ENCODE results near the gene FOXK2. TPM values are rescaled to one million over a fixed set of nuclear protein-coding genes. Genes with fewer than 3 reads are reported as not detected.
A peak's percentile ranks its signal among the peaks of the same experiment; 100 is the strongest.

Gene FOXK2
- total and polyA plus RNA-seq, 2 experiments from 2014 or later: 5.6 to 43.0 TPM

DNA sequence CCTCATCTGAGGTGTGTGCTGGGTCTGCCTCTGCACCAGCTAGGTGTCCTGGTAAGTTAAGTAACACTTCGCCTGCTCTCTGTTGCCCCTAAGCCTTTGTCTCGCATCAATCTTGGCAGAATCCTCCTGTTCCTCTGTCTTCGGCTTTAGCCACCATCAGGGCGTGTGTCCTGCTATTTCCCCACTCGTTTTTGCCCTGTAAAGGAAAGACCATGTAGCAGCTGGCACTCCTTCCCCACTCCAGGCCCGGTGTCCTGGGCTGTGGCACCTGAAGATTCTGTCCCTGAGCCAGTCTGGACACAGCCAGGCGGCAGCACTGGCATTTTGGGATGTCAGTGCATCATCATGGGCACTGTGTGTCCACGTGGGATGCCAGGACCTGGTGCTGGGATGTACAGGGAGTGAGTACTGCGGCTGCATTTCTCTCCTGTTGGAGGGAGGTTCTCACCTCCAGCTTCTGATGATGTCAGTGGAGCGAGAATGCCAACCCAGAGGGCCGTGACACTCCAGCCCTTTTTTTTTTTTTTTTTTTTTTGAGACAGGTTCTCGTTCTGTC lies 26.2 kb upstream of the FOXK2 start:
- WGBS, 2 experiments (ENCODE audit: low coverage in 1 of 2, low lambda C conversion rate in 2 of 2, missing lambda C conversion rate in 2 of 2): 26 to 28% methylated on average over 11 to 12 of the region's 12 CpGs
- H3K36me3 ChIP-seq (ENCODE audit: low read depth): no peaks in the 10 kb centered on the region; the same call in 1 of the 2 replicates
- H3K27me3 ChIP-seq (replicated peaks; ENCODE audit: insufficient read depth): no peaks in the 10 kb centered on the region
- peak; percentile 44 for DNase-seq
- H3K79me2 ChIP-seq (ENCODE audit: insufficient read depth): no peaks in the 10 kb centered on the region
- H3F3A ChIP-seq (ENCODE audit: insufficient read depth): peaks cover 31% of the 10 kb centered on the region
- no peaks in the 10 kb centered on the region for H3K9me3 ChIP-seq (ENCODE audit: low read depth)
- no peaks in the 10 kb centered on the region for H3K9me2 ChIP-seq (ENCODE audit: insufficient read depth)
- H3K9ac ChIP-seq: peak overlapping the region; percentile 24
- no peaks in the 10 kb centered on the region for H4K20me1 ChIP-seq (ENCODE audit: insufficient read depth)
- TF ChIP-seq EZH2 (IDR thresholded peaks at IDR 0.05; ENCODE audit: insufficient read depth, poor library complexity, severe bottlenecking) (no peak), EZH2phosphoT487 (IDR thresholded peaks at IDR 0.05; ENCODE audit: insufficient read depth, low read depth) (no peak)
- H2AFZ ChIP-seq: no peak overlapping the region
- in situ Hi-C loops (cut with MboI): no loop called here
- H3K4me2 ChIP-seq (ENCODE audit: unreplicated experiment): peak overlapping the region; percentile 24
- H3K4me1 ChIP-seq (ENCODE audit: insufficient read depth): peaks cover 25% of the 10 kb centered on the region
- peak overlapping the region; percentile 50 for H3K27ac ChIP-seq
- 0 out of 2 replicates have a peak overlapping the region, but pooled peaks have one; percentile 8 for H3K4me3 ChIP-seq

DNA sequence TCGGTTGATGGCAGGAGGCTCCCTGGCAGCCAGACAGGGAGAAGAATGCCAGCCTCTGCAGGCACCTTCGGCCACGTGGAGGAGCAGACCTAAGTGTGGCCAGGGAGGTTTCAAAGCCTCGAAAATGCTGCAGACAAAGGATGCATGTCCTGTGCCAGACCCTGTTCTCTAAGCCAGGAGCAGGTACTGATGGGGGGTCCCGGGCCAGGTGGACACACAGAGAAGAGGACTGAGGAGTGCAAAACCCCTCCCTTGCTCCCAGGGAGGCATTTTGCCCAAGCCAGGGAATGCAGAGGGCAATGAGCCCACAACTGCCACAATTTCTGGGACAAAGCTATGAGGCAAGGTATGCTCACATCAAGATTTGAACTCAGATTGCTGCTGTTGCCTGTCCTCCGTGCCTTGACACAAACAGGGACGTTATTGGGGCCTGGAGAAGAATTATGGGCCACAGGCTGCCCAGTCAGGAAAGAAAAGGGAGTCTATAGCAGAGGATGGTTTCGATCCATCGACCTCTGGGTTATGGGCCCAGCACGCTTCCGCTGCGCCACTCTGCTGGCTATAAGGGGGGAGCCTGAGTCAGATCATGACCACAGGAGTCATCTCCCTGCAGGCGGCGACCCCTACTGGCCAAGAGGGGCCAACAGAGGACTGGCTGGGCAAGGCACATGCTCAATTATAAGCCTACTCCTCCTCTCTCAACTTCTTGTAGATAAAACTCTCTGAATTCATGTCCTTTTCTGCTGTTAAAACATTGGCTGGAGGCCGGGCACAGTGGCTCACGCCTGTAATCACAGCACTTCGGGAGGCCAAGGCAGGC lies 25.1 kb upstream of the FOXK2 start:
- in situ Hi-C loops (cut with MboI): no loop called here
- 6% methylated on average over 17 of the region's 17 CpGs for WGBS, 2 experiments (ENCODE audit: low coverage in 1 of 2, low lambda C conversion rate in 2 of 2, missing lambda C conversion rate in 2 of 2)
- Histone ChIP-seq H3K9me2 (ENCODE audit: insufficient read depth) (no peaks in the 10 kb centered on the region), H3K27ac (peak overlapping the region; percentile 28; the same call in 1 of the 2 replicates), H3K4me2 (ENCODE audit: unreplicated experiment) (no peak overlapping the region), H3K79me2 (ENCODE audit: insufficient read depth) (no peaks in the 10 kb centered on the region), H3K4me1 (ENCODE audit: insufficient read depth) (peaks cover 15% of the 10 kb centered on the region), H3K27me3 (replicated peaks; ENCODE audit: insufficient read depth) (no peaks in the 10 kb centered on the region), H4K20me1 (ENCODE audit: insufficient read depth) (no peaks in the 10 kb centered on the region), H3K9ac (no peak overlapping the region), H3K36me3 (ENCODE audit: low read depth) (no peaks in the 10 kb centered on the region), H3K9me3 (ENCODE audit: low read depth) (no peaks in the 10 kb centered on the region), H2AFZ (no peak overlapping the region), H3F3A (ENCODE audit: insufficient read depth) (peaks cover 25% of the 10 kb centered on the region), H3K4me3 (no peak overlapping the region)
- DNase-seq: peak; percentile 93
- no peak for TF ChIP-seq EZH2phosphoT487 (IDR thresholded peaks at IDR 0.05; ENCODE audit: insufficient read depth, low read depth)
- TF ChIP-seq EZH2 (IDR thresholded peaks at IDR 0.05; ENCODE audit: insufficient read depth, poor library complexity, severe bottlenecking): no peak

DNA sequence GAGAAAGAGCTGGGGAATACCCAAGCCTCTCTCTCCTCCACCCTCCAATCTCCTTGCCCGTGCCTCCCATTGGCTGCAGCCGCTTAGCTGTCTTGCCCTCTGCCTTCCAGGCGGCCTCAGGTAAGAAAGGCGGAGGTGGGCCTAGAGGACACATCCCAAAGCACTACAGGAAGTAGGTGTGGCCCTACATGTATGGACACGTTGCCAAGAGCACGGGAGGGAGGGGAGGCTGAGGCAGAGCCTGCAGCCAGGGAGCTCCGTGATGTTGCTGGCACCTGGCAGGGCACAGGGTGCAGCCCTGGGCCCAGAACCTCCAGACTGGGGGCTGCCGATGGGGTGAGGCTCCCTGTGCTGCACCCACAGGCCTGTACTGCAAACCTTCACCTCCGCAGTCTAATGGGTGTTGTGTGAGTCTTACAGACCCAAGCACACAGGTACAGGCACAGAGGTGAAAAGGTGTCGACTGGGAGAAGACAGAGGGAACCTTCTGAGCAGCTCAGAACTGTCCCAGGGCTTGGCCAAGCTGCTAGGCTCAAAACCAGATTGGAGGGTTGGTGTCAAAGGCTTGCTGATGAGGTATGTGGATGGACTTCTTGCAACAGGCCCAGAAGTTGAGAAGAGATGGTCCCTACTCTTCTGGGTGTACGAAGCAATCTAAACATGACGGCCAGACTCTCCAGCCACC lies 23.5 kb upstream of the FOXK2 start:
- no peak for DNase-seq
- no peaks in the 10 kb centered on the region for H3K36me3 ChIP-seq (ENCODE audit: low read depth)
- in situ Hi-C loops (cut with MboI): no loop called here
- H3K79me2 ChIP-seq (ENCODE audit: insufficient read depth): no peaks in the 10 kb centered on the region
- H3K27ac ChIP-seq: no peak overlapping the region
- H3K27me3 ChIP-seq (replicated peaks; ENCODE audit: insufficient read depth): no peaks in the 10 kb centered on the region
- no peak overlapping the region for H3K9ac ChIP-seq
- no peak overlapping the region for H3K4me3 ChIP-seq
- TF ChIP-seq EZH2phosphoT487 (IDR thresholded peaks at IDR 0.05; ENCODE audit: insufficient read depth, low read depth) (no peak), EZH2 (IDR thresholded peaks at IDR 0.05; ENCODE audit: insufficient read depth, poor library complexity, severe bottlenecking) (no peak)
- H3F3A ChIP-seq (ENCODE audit: insufficient read depth): peaks cover 25% of the 10 kb centered on the region
- 56 to 70% methylated on average over 11 to 12 of the region's 12 CpGs for WGBS, 2 experiments (ENCODE audit: low coverage in 1 of 2, low lambda C conversion rate in 2 of 2, missing lambda C conversion rate in 2 of 2)
- no peaks in the 10 kb centered on the region for H3K9me3 ChIP-seq (ENCODE audit: low read depth)
- H4K20me1 ChIP-seq (ENCODE audit: insufficient read depth): no peaks in the 10 kb centered on the region
- no peak overlapping the region for H3K4me2 ChIP-seq (ENCODE audit: unreplicated experiment)
- H2AFZ ChIP-seq: no peak overlapping the region
- H3K4me1 ChIP-seq (ENCODE audit: insufficient read depth): peaks cover 13% of the 10 kb centered on the region
- no peaks in the 10 kb centered on the region for H3K9me2 ChIP-seq (ENCODE audit: insufficient read depth)

Data from GM23248 (cell line).